HepG2 (cell line): ENCODE measurements around the gene PDK3. TPM values are rescaled to one million over a fixed set of nuclear protein-coding genes. Genes with fewer than 3 reads are reported as not detected.

Experiments
- ATAC-seq: fragments of 200-7000 bp; cut with Tn5 transposase; 3 replicates; pipeline ENCODE4 v1.9.1; 2020; ENCODE audit warnings: mild to moderate bottlenecking, moderate library complexity
- BruUV-seq: library from RNA; stranded (reverse); fragments of 400-500 nt; replicated peaks from 2 replicates; lab custom pipeline; 2021; lab: Mats Ljungman, UMichigan
- CTCF ChIA-PET: fragments of 300-600 bp; formaldehyde crosslinking; extraction: SDS; loops from one replicate; lab custom pipeline; 2021; ENCODE audit warnings: low total read pairs, inconsistent platforms, low intra/inter-chr PET ratio; lab: Yijun Ruan, JAX
- POLR2A ChIA-PET: fragments of 350-600 bp; sonication (Branson Sonifier 250); formaldehyde crosslinking; loops from one replicate; lab custom pipeline; 2020; ENCODE audit warnings: antibody characterized with exemption, inconsistent platforms; lab: Yijun Ruan, JAX
- DNase-seq: peaks from one replicate; pipeline ENCODE4 v3.0.0-alpha.2; 2015; ENCODE audit warnings: low spot score
- FAIRE-seq: peaks from 3 replicates; lab custom pipeline; 2011; peaks lifted over from hg19 to GRCh38; lab: Jason Lieb, UNC
- H2AFZ ChIP-seq: one replicate; pipeline ENCODE4 v1.6.1; 2011; ENCODE audit warnings: low read length, inconsistent platforms
- H3K27ac ChIP-seq: fragments of 300-600 bp; 3 replicates; pipeline ENCODE4 v1.8.0; 2011; ENCODE audit warnings: mixed run types, mild to moderate bottlenecking, mixed read lengths, low read length, inconsistent platforms; ENCODE audit not compliant: insufficient read depth; ENCODE audit errors: extremely low read length
- H3K27me3 ChIP-seq, 2 experiments: fragments of 200-600 bp in 1 of 2; 2 replicates in 1 of 2; 3 replicates in 1 of 2; pipeline versions ENCODE4 v1.6.0 to v1.8.0; 2011; ENCODE audit warnings: low read length in 2 of 2, mild to moderate bottlenecking in 2 of 2, moderate library complexity in 2 of 2, inconsistent platforms in 1 of 2; ENCODE audit not compliant: insufficient read depth in 2 of 2, control insufficient read depth in 1 of 2
- H3K36me3 ChIP-seq, 2 experiments: fragments of 200-600 bp in 1 of 2; replicated peaks in 1 of 2; 2 replicates in 1 of 2; 3 replicates in 1 of 2; pipeline versions ENCODE4 v1.5.1 to v1.8.0; 2011; ENCODE audit warnings: low read length in 2 of 2, inconsistent platforms in 1 of 2; ENCODE audit not compliant: insufficient read depth in 2 of 2, control insufficient read depth in 1 of 2
- H3K4me1 ChIP-seq: 2 replicates; pipeline ENCODE4 v1.5.1; 2012; ENCODE audit warnings: low read length, inconsistent platforms; ENCODE audit not compliant: insufficient read depth
- H3K4me2 ChIP-seq: 2 replicates; pipeline ENCODE4 v1.6.0; 2011; ENCODE audit warnings: low read depth, low read length, inconsistent platforms
- H3K4me3 ChIP-seq, 3 experiments: fragments of 200-600 bp in 1 of 3; sonication (generic), shearing (Covaris generic) in 1 of 3; replicated peaks in 1 of 3; 2 replicates each; pipeline ENCODE4 v1.5.1; 2011 to 2016; ENCODE audit warnings: low read length in 3 of 3, inconsistent platforms in 2 of 3, low read depth in 2 of 3, mild to moderate bottlenecking in 2 of 3, control low read depth in 1 of 3, mixed read lengths in 1 of 3; ENCODE audit not compliant: insufficient read depth in 1 of 3
- H3K79me2 ChIP-seq: one replicate; pipeline ENCODE4 v1.6.1; 2011; ENCODE audit warnings: low read length, inconsistent platforms; ENCODE audit not compliant: insufficient read depth
- H3K9ac ChIP-seq: 2 replicates; pipeline ENCODE4 v1.6.0; 2011; ENCODE audit warnings: mild to moderate bottlenecking, low read depth, low read length, inconsistent platforms; ENCODE audit not compliant: insufficient read depth
- H3K9me3 ChIP-seq: 2 replicates; pipeline ENCODE4 v1.5.1; 2012; ENCODE audit warnings: mild to moderate bottlenecking, low read length
- H4K20me1 ChIP-seq: 2 replicates; pipeline ENCODE4 v1.6.0; 2011; ENCODE audit warnings: inconsistent platforms, mild to moderate bottlenecking, low read length, moderate library complexity; ENCODE audit not compliant: insufficient read depth
- NR2F6 ChIP-seq, 2 experiments: IDR thresholded peaks; 2 replicates each; pipeline ENCODE4 v1.6.1; 2016; ENCODE audit warnings: antibody characterized with exemption in 1 of 2, mild to moderate bottlenecking in 1 of 2
- TSC22D2 ChIP-seq: sonication (generic); formaldehyde crosslinking; IDR thresholded peaks from 2 replicates; pipeline ENCODE4 v1.5.1; 2020; ENCODE audit warnings: missing genetic modification reagents, mild to moderate bottlenecking, borderline replicate concordance
- ZNF547 ChIP-seq: sonication (generic); formaldehyde crosslinking; IDR thresholded peaks from 2 replicates; pipeline ENCODE4 v1.5.1; 2020; ENCODE audit warnings: mild to moderate bottlenecking, missing genetic modification reagents
- WGBS: methylation state at CpG from one replicate; pipeline ENCODE4 v1.1.6; 2017; ENCODE audit warnings: low lambda C conversion rate; 5-methylcytosine and 5-hydroxymethylcytosine counted together
- in situ Hi-C: cut with HindIII; loops from 2 replicates; pipeline ENCODE4 v1.10.0; 2017; ENCODE audit warnings: low pct_unique_long_range_greater_than_20kb; ENCODE audit not compliant: extremely low pct_ligation_motif_present
- intact Hi-C: fragments of 100-400 bp; cut with micrococcal nuclease; formaldehyde crosslinking; loops from one replicate; pipeline ENCODE4 v1.10.0; 2022; ENCODE audit not compliant: unreplicated experiment
- polyA plus RNA-seq, 8 experiments: library from polyadenylated mRNA; depleted of rRNA in 3 of 8; stranded (reverse) in 7 of 8; unstranded in 1 of 8; fragments of >200 nt; fragmentation: Illumina TruSeq in 4 of 8; extraction: Trizol in 4 of 8; gene quantifications; 2 replicates each; pipeline versions ENCODE4 v1.2.1 to v1.2.3, GENCODE V29; 2011 to 2016; ENCODE audit warnings: low read depth in 4 of 8, missing spikeins in 1 of 8, mixed read lengths in 1 of 8; ENCODE audit not compliant: insufficient read depth in 1 of 8
- total RNA-seq, 5 experiments: library from RNA; depleted of rRNA; stranded (reverse); fragments of >200 nt; fragmentation: Illumina TruSeq; extraction: Trizol; gene quantifications; 2 replicates each; pipeline ENCODE4 v1.2.3, GENCODE V29; 2016; ENCODE audit warnings: low read depth in 1 of 5
- TF ChIP-seq, protein P1 (sequence below): sonication (generic); formaldehyde crosslinking; IDR thresholded peaks from 2 replicates; pipeline ENCODE4 v1.5.0; 2020; ENCODE audit warnings: missing genetic modification reagents, mild to moderate bottlenecking, borderline replicate concordance
- TF ChIP-seq, protein P2 (sequence below): fragments of 450-650 bp; IDR thresholded peaks from 2 replicates; pipeline ENCODE4 v1.6.1; 2016

The PDK3 gene
- total and polyA plus RNA-seq, 2 of the 13 experiments (the other 11 are each of a cell fraction or from before 2014, with no cell fraction given): 9.1 to 10.5 TPM

DNA sequence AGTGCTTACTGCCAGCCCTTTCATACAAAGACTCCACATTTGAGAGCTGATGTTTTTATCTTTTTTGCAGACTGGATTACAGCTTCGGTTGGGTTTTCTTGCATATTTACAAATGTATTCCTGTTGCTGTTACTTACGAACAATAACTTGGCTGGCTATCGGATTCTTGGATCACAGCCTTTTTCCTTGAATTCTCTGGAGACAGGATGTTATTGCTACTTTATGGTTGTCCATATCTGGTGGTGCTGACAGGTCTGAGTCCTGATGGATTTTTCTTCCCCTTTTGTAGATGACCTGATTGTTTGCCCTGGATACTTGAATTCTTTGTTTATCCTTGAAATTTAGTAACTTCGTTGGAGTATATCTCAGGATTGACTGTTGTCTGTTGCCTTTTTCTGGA lies 77.7 kb downstream of the PDK3 start (continued):
- TF ChIP-seq TSC22D2 (CRISPR knock-in tag) (no peak), NR2F6 (IDR thresholded peaks at IDR 0.05) (no peak), NR2F6 (CRISPR knock-in tag; IDR thresholded peaks at IDR 0.05) (no peak)
- TF ChIP-seq, protein P1, sequence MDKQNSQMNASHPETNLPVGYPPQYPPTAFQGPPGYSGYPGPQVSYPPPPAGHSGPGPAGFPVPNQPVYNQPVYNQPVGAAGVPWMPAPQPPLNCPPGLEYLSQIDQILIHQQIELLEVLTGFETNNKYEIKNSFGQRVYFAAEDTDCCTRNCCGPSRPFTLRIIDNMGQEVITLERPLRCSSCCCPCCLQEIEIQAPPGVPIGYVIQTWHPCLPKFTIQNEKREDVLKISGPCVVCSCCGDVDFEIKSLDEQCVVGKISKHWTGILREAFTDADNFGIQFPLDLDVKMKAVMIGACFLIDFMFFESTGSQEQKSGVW: no peak
- TF ChIP-seq, protein P2, sequence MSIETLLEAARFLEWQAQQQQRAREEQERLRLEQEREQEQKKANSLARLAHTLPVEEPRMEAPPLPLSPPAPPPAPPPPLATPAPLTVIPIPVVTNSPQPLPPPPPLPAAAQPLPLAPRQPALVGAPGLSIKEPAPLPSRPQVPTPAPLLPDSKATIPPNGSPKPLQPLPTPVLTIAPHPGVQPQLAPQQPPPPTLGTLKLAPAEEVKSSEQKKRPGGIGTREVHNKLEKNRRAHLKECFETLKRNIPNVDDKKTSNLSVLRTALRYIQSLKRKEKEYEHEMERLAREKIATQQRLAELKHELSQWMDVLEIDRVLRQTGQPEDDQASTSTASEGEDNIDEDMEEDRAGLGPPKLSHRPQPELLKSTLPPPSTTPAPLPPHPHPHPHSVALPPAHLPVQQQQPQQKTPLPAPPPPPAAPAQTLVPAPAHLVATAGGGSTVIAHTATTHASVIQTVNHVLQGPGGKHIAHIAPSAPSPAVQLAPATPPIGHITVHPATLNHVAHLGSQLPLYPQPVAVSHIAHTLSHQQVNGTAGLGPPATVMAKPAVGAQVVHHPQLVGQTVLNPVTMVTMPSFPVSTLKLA: no peak

DNA sequence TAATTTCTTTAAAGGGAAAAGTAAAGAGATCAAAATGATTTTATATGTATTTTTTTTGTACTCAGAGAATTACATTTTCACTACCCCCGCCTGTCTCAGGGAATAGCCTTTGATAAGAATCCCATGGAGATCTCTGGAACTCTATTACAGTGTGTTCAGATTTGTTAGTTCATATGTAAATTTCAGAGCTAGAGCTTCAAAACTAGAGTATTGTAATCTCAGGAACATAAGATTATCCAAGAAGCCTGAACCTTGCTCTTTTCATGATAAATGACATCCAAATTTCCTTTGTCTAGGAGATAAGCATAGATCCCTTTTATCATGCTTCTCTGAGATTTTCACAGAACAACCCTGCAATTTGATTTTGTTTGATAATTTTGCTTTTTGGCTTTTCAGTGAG lies 82.9 kb downstream of the PDK3 start:
- no peak for FAIRE-seq
- CTCF ChIA-PET: no interaction called here
- in situ Hi-C loops: no loop called here

More for the DNA sequence above, 82.9 kb downstream of the PDK3 start:
- Histone ChIP-seq H3K4me1 (no peaks in the 10 kb centered on the region), H3K27ac (no peak overlapping the region), H3K36me3 (no peaks in the 10 kb centered on the region), H4K20me1 (no peaks in the 10 kb centered on the region), H3K9me3 (no peaks in the 10 kb centered on the region)
- BruUV-seq: no TSS peak
- intact Hi-C loops: no loop called here
- no peak for TF ChIP-seq ZNF547 (CRISPR knock-in tag)
- TF ChIP-seq, all 625 proteins: peak for 0
- no peak for DNase-seq
- Histone ChIP-seq H3K79me2 (no peaks in the 10 kb centered on the region), H3K9ac (no peak overlapping the region), H3K27me3 (no peaks in the 10 kb centered on the region), H3K4me3 (no peak overlapping the region), H3K4me2 (no peak overlapping the region), H2AFZ (no peak overlapping the region)
- WGBS: 93% methylated on average over 1 of the region's 1 CpG
- POLR2A ChIA-PET: no interaction called here
- ATAC-seq: no peak
